ENCODE data around the gene SLC1A6. TPM values are rescaled to one million over a fixed set of nuclear protein-coding genes. Genes with fewer than 3 reads are reported as not detected.

Gene SLC1A6
- polyA plus RNA-seq, 1 donor from 2014 or later: 46.6 TPM

- Histone ChIP-seq H3K27ac (ENCODE audit: low read length) (no peak overlapping the region), H3K4me3 (ENCODE audit: low read length) (no peak overlapping the region), H3K9ac (ENCODE audit: low read length) (no peak overlapping the region), H3K4me2 (ENCODE audit: low read length) (no peak overlapping the region), H2AFZ (ENCODE audit: low read depth, low read length) (no peak overlapping the region), H3K9me2 (ENCODE audit: insufficient read depth, low read length) (no peaks in the 10 kb centered on the region), H4K20me1 (ENCODE audit: insufficient read depth) (no peaks in the 10 kb centered on the region), H3F3A (ENCODE audit: insufficient read depth, low read length, poor library complexity, severe bottlenecking) (no peaks in the 10 kb centered on the region), H3K27me3 (ENCODE audit: insufficient read depth, low read depth, low read length) (no peaks in the 10 kb centered on the region), H3K9me3 (ENCODE audit: low read length) (no peaks in the 10 kb centered on the region), H3K36me3 (ENCODE audit: insufficient read depth, low read length) (no peaks in the 10 kb centered on the region), H3K79me2 (replicated peaks; ENCODE audit: insufficient read depth, low read length) (no peaks in the 10 kb centered on the region)
- no peak for TF ChIP-seq EZH2 (IDR thresholded peaks at IDR 0.05; ENCODE audit: borderline replicate concordance, insufficient read depth, low read length, poor library complexity, severe bottlenecking)
- no peak for TF ChIP-seq POLR2AphosphoS5 (IDR thresholded peaks at IDR 0.05)
- TF ChIP-seq EP300 (conservative IDR thresholded peaks at IDR 0.05; ENCODE audit: poor library complexity, severe bottlenecking): no peak
- no peak for TF ChIP-seq MXI1 (conservative IDR thresholded peaks at IDR 0.05; ENCODE audit: poor library complexity, severe bottlenecking)
- no peak for TF ChIP-seq SMC3 (conservative IDR thresholded peaks at IDR 0.05; ENCODE audit: poor library complexity)
- no peak for TF ChIP-seq RAD21 (conservative IDR thresholded peaks at IDR 0.05)
- no peak for TF ChIP-seq TAF1 (IDR thresholded peaks at IDR 0.05; ENCODE audit: low read depth)
- no peak for TF ChIP-seq REST (IDR thresholded peaks at IDR 0.05; ENCODE audit: borderline replicate concordance)
- TF ChIP-seq CTCF (IDR thresholded peaks at IDR 0.05; ENCODE audit: poor library complexity, severe bottlenecking): no peak
These were observed 73.0 kb downstream of the SLC1A6 start for GRCh38 chr19:14906711-14907110.

- no peak overlapping the region for H3K9ac ChIP-seq (ENCODE audit: low read length)
- H2AFZ ChIP-seq (ENCODE audit: low read depth, low read length): no peak overlapping the region
- H3K9me3 ChIP-seq (ENCODE audit: low read length): no peaks in the 10 kb centered on the region
- H3K27ac ChIP-seq (ENCODE audit: low read length): no peak overlapping the region
- H3K4me2 ChIP-seq (ENCODE audit: low read length): no peak overlapping the region
- TF ChIP-seq EP300 (conservative IDR thresholded peaks at IDR 0.05; ENCODE audit: poor library complexity, severe bottlenecking) (no peak), POLR2AphosphoS5 (IDR thresholded peaks at IDR 0.05) (no peak), EZH2 (IDR thresholded peaks at IDR 0.05; ENCODE audit: borderline replicate concordance, insufficient read depth, low read length, poor library complexity, severe bottlenecking) (no peak), RAD21 (conservative IDR thresholded peaks at IDR 0.05) (no peak), REST (IDR thresholded peaks at IDR 0.05; ENCODE audit: borderline replicate concordance) (no peak), SMC3 (conservative IDR thresholded peaks at IDR 0.05; ENCODE audit: poor library complexity) (no peak), TAF1 (IDR thresholded peaks at IDR 0.05; ENCODE audit: low read depth) (no peak), MXI1 (conservative IDR thresholded peaks at IDR 0.05; ENCODE audit: poor library complexity, severe bottlenecking) (no peak), CTCF (IDR thresholded peaks at IDR 0.05; ENCODE audit: poor library complexity, severe bottlenecking) (no peak)
- no peaks in the 10 kb centered on the region for H3K36me3 ChIP-seq (ENCODE audit: insufficient read depth, low read length)
- no peaks in the 10 kb centered on the region for H4K20me1 ChIP-seq (ENCODE audit: insufficient read depth)
- no peaks in the 10 kb centered on the region for H3F3A ChIP-seq (ENCODE audit: insufficient read depth, low read length, poor library complexity, severe bottlenecking)
- no peaks in the 10 kb centered on the region for H3K27me3 ChIP-seq (ENCODE audit: insufficient read depth, low read depth, low read length)
- H3K79me2 ChIP-seq (replicated peaks; ENCODE audit: insufficient read depth, low read length): no peaks in the 10 kb centered on the region
- no peak overlapping the region for H3K4me3 ChIP-seq (ENCODE audit: low read length)
- no peaks in the 10 kb centered on the region for H3K9me2 ChIP-seq (ENCODE audit: insufficient read depth, low read length)
These were observed 77.9 kb downstream of the SLC1A6 start for GRCh38 chr19:14901675-14902260.

Measured in neural cell (in vitro differentiated cells).